Thoracic aorta (tissue), 2 donors: Measurements from ENCODE around the gene RRBP1. TPM values are rescaled to one million over a fixed set of nuclear protein-coding genes. Genes with fewer than 3 reads are reported as not detected.

Source experiments
- ATAC-seq: fragments of 150-250 bp; one replicate; pipeline ENCODE4 v1.8.0; 2017; ENCODE audit warnings: low read depth; ENCODE audit not compliant: insufficient number of reproducible peaks, low FRiP score
- DNase-seq: peaks from one replicate; pipeline ENCODE4 v3.0.0-alpha.2; 2020; ENCODE audit warnings: low spot score
- H3K27ac ChIP-seq, 2 donors: fragments of 200-600 bp; sonication (generic); 1 replicate in 1 of 2; 2 replicates in 1 of 2; pipeline ENCODE4 v1.5.1; 2016; ENCODE audit warnings: mild to moderate bottlenecking in 2 of 2, moderate library complexity in 2 of 2
- H3K27me3 ChIP-seq: fragments of 200-600 bp; sonication (generic); replicated peaks from 2 replicates; pipeline ENCODE4 v1.6.0; 2016; ENCODE audit warnings: mild to moderate bottlenecking; ENCODE audit not compliant: insufficient read depth
- H3K36me3 ChIP-seq: fragments of 200-600 bp; sonication (generic); one replicate; pipeline ENCODE4 v1.5.1; 2016
- H3K4me1 ChIP-seq, 2 donors: fragments of 200-600 bp; sonication (generic); 1 replicate in 1 of 2; 2 replicates in 1 of 2; pipeline versions ENCODE4 v1.5.1 to v1.6.0; 2016; ENCODE audit warnings: low read depth in 2 of 2, mild to moderate bottlenecking in 1 of 2; ENCODE audit not compliant: control insufficient read depth in 1 of 2
- H3K4me3 ChIP-seq: fragments of 200-600 bp; sonication (generic); 2 replicates; pipeline ENCODE4 v1.5.1; 2016; ENCODE audit warnings: mild to moderate bottlenecking
- H3K9me3 ChIP-seq: fragments of 200-600 bp; sonication (generic); 2 replicates; pipeline ENCODE4 v1.5.1; 2016
- total RNA-seq, 2 donors: library from RNA; depleted of rRNA; stranded (reverse); fragments of >200 nt; gene quantifications; one replicate each; pipeline versions ENCODE4 v1.1.0 to v1.2.3, GENCODE V29; 2016
- TF ChIP-seq, protein P1 (sequence below): fragments of 200-600 bp; sonication (generic); IDR thresholded peaks from one replicate; pipeline ENCODE4 v1.5.1; 2019; ENCODE audit warnings: antibody characterized with exemption

RRBP1 gene
- total RNA-seq, 2 donors from 2014 or later, result 113 to 163 TPM

DNA sequence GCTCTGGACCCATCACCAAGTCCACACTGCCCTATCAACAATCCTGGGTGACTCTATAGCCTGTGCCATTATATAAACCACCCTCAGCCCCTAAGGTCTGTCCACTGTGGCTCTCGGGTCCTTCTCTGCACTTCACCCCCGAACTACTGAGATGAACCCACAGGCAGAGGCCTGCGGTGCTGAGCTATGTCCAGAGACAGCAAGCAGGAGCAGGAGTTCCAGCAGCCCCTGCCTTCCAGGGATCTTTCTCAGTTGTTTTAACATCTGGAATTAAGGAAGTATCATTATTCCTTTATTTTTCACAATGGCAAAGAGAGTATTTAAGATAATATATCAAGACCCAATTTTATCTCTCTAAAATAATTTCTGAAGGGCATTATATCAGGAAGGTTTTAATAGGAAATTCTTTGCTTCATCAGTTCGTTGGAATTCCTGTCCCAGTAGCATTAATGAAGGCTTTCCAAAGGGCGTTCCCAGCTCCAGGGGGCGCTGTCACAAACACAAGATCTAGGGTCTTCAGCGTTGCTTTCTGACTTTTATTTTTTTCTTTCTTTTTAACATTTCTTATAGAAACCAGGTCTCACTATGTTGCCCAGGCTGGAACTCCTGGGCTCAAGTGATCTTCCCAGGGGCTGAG is 27.3 kb downstream of the RRBP1 start:
- no peak overlapping the region for H3K4me3 ChIP-seq
- TF ChIP-seq, protein P1, sequence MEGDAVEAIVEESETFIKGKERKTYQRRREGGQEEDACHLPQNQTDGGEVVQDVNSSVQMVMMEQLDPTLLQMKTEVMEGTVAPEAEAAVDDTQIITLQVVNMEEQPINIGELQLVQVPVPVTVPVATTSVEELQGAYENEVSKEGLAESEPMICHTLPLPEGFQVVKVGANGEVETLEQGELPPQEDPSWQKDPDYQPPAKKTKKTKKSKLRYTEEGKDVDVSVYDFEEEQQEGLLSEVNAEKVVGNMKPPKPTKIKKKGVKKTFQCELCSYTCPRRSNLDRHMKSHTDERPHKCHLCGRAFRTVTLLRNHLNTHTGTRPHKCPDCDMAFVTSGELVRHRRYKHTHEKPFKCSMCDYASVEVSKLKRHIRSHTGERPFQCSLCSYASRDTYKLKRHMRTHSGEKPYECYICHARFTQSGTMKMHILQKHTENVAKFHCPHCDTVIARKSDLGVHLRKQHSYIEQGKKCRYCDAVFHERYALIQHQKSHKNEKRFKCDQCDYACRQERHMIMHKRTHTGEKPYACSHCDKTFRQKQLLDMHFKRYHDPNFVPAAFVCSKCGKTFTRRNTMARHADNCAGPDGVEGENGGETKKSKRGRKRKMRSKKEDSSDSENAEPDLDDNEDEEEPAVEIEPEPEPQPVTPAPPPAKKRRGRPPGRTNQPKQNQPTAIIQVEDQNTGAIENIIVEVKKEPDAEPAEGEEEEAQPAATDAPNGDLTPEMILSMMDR, result peak; percentile 50
- no peaks in the 10 kb centered on the region for H3K27me3 ChIP-seq
- DNase-seq (no peak), ATAC-seq (no peak)
- H3K9me3 ChIP-seq, result no peaks in the 10 kb centered on the region
- H3K36me3 ChIP-seq, result peaks cover 12% of the 10 kb centered on the region
- peaks cover 4 to 63% of the 10 kb centered on the region in 2 donors for H3K4me1 ChIP-seq
- no peak overlapping the region for H3K27ac ChIP-seq

DNA sequence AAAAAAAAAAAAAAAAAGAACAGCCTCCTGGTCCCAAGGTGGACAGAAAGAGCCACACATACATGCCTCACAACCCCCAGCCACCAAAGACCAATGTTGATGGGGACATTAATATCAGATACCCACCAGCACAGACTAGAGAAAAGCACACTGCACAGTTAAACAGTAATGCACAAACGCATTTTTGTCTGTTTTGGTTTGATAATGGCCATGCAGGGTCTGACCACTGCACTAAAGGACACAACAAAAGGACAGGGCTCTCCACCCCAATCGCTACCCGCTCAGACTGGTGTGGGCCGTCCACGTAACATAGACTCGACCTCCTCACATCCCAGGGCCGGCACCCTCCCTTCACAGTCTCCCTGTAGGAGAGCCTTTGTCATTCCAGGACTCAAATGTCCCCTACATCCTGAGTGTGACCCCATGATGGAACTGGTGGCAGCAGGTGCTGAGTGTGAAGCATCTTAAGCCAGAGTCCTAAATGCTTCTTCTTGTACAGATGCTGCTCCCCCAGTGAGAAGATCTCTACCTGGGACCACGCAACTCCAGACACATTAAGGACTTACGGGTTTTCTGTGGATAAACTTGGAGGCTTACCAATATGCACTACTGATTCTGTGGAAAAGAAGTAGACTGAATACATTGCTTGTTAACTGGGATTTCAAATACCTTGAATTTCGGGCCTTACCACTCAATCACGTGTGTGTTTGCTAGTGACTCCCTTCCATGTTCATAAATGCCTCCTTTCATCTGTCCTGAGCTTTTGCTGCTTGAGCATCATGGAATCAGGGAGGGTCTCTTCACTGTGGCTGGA is 28.0 kb downstream of the RRBP1 start:
- TF ChIP-seq, protein P1, result no peak
- Histone ChIP-seq H3K27ac (no peak overlapping the region), H3K27me3 (no peaks in the 10 kb centered on the region), H3K4me1 (peaks cover 4 to 66% of the 10 kb centered on the region in 2 donors), H3K36me3 (peaks cover 11% of the 10 kb centered on the region), H3K9me3 (no peaks in the 10 kb centered on the region), H3K4me3 (no peak overlapping the region)
- no peak for ATAC-seq
- no peak for DNase-seq

DNA sequence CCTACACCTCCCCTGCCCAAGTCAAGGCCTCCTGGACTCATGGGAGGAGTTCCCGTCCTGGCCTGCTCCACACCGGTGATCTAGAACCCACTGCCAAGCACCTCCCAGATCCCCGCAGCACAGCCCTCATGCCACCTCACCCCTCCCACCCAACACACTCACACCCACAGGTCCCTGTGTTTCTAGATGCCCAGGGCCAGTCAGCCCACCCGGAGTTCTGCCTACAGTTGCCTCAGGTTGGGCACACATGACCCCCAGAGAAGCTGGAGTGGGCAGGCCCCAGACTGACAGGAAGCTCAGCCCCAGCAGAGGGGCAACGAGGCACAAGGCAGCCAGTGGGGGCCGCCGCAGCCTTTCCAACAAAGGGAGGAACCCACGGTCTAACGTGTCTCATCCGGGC is 29.6 kb downstream of the RRBP1 start:
- ATAC-seq (no peak), DNase-seq (no peak)
- H3K27ac ChIP-seq, result no peak overlapping the region
- TF ChIP-seq, protein P1, result no peak
- H3K9me3 ChIP-seq, result no peaks in the 10 kb centered on the region
- H3K4me3 ChIP-seq, result no peak overlapping the region
- H3K4me1 ChIP-seq, result peaks cover 16 to 78% of the 10 kb centered on the region in 2 donors
- no peaks in the 10 kb centered on the region for H3K27me3 ChIP-seq
- no peaks in the 10 kb centered on the region for H3K36me3 ChIP-seq

DNA sequence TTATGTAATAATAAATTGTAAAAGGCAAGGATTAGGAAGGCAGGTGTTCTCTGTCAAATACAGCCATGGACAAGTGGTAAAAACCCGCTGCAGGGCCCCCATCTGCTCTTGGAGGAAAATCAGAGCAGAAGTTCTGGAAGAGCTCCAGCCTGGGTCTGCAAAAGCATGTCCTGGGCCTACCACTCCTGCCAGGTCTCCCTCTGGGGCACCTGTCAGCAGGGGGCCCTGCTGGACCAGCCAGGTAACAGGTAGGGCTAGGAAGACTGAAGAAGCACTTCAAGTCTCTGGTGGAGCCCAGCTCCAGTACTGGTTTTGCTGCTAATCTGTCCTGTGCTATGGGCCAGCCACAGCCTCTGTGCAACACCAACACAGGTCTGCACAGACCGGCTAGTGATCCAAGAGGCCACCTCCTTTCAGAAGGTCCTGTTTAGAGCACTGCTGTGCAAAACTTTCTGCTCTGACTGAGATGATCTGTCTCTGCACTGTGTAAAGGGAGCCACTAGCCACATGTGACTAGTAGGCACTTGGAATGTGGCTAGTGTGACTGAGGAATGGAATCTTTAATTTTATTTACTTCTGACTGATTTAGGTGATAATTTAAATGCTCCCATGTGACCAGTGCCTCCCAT is 30.2 kb downstream of the RRBP1 start:
- TF ChIP-seq, protein P1, result no peak
- no peak for ATAC-seq
- no peaks in the 10 kb centered on the region for H3K27me3 ChIP-seq
- H3K36me3 ChIP-seq, result no peaks in the 10 kb centered on the region
- no peaks in the 10 kb centered on the region for H3K9me3 ChIP-seq
- no peak overlapping the region for H3K27ac ChIP-seq
- no peak overlapping the region for H3K4me3 ChIP-seq
- DNase-seq, result no peak
- H3K4me1 ChIP-seq, result peaks cover 16 to 78% of the 10 kb centered on the region in 2 donors

DNA sequence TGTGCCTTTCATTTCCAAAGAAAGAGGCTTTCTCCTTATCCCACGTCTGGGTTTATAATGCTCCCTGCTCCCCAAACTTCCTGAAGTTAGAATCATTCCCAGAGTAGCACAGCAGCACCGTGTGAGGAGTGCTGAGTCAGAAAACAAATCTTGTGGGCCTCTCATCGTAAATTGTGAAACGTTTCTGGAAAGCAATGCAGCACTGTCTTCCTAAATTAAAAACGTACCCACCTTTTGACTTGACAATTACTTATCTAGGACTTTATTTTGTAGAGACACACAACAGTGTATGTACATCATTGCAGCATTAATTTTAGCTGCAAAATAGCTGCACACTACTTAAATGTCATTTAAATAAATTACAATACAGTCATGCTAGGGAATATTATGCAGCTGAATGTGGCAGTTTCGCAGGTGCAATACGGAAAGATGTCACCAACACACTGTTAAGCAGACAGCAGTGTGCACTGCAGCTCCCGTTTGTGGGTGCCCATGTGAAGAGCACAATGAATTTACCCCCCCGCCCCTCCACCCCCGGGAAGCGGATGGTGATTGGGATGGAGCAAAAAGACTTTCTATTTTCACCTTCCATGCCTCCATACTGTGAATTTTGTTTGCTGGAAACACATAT is 30.8 kb downstream of the RRBP1 start:
- no peak for DNase-seq
- no peaks in the 10 kb centered on the region for H3K36me3 ChIP-seq
- H3K9me3 ChIP-seq, result no peaks in the 10 kb centered on the region
- no peak for ATAC-seq
- TF ChIP-seq, protein P1, result no peak
- no peak overlapping the region for H3K4me3 ChIP-seq
- H3K27ac ChIP-seq, result no peak overlapping the region
- peaks cover 16 to 80% of the 10 kb centered on the region in 2 donors for H3K4me1 ChIP-seq
- H3K27me3 ChIP-seq, result no peaks in the 10 kb centered on the region
